GM18507 (cell line): Measurements from ENCODE around the gene COL4A2.

Experiments
- DNase-seq: peaks from one replicate; pipeline ENCODE4 v3.0.0; 2011; ENCODE audit warnings: low read depth; ENCODE audit not compliant: insufficient read length; ENCODE audit errors: extremely low spot score
- FAIRE-seq: peaks from 2 replicates; lab custom pipeline; 2011; peaks lifted over from hg19 to GRCh38; lab: Jason Lieb, UNC

COL4A2 gene

GRCh38 chr13:110408286-110408685 is 101.2 kb downstream of the COL4A2 start:
- DNase-seq (no peak), FAIRE-seq (no peak)

GRCh38 chr13:110409581-110409992 is 102.5 kb downstream of the COL4A2 start:
- no peak for DNase-seq
- no peak for FAIRE-seq

- FAIRE-seq (no peak), DNase-seq (no peak)
Measured at GRCh38 chr13:110410000-110410399, 102.9 kb downstream of the COL4A2 start.

- FAIRE-seq = no peak
- DNase-seq = no peak
Measured at GRCh38 chr13:110410936-110411687, 104.0 kb downstream of the COL4A2 start.

GRCh38 chr13:110411688-110412059 is 104.6 kb downstream of the COL4A2 start:
- FAIRE-seq = no peak

GRCh38 chr13:110412132-110412914 is 105.2 kb downstream of the COL4A2 start:
- DNase-seq (peak; percentile 71), FAIRE-seq (peak; percentile 96)

More at GRCh38 chr13:110411688-110412059, 104.6 kb downstream of the COL4A2 start:
- DNase-seq = no peak

- no peak for FAIRE-seq
Measured at GRCh38 chr13:110413016-110413675, 106.1 kb downstream of the COL4A2 start.

GRCh38 chr13:110413676-110414040 is 106.6 kb downstream of the COL4A2 start:
- DNase-seq (no peak), FAIRE-seq (no peak)

More at GRCh38 chr13:110413016-110413675, 106.1 kb downstream of the COL4A2 start:
- DNase-seq = no peak

- FAIRE-seq = no peak
- DNase-seq = no peak
Measured at GRCh38 chr13:110414283-110414682, 107.2 kb downstream of the COL4A2 start.

- no peak for DNase-seq
- FAIRE-seq = no peak
Measured at GRCh38 chr13:110414931-110415330, 107.8 kb downstream of the COL4A2 start.

- FAIRE-seq = no peak
- DNase-seq = no peak
Measured at GRCh38 chr13:110415669-110416068, 108.6 kb downstream of the COL4A2 start.

- DNase-seq (no peak), FAIRE-seq (no peak)
Measured at GRCh38 chr13:110416131-110417025, 109.3 kb downstream of the COL4A2 start.

- FAIRE-seq = no peak
Measured at GRCh38 chr13:110418944-110419343, 111.9 kb downstream of the COL4A2 start.

GRCh38 chr13:110419381-110419791 is 112.3 kb downstream of the COL4A2 start:
- FAIRE-seq = no peak
- no peak for DNase-seq

More at GRCh38 chr13:110418944-110419343, 111.9 kb downstream of the COL4A2 start:
- no peak for DNase-seq

- DNase-seq (no peak), FAIRE-seq (no peak)
Measured at GRCh38 chr13:110419946-110420345, 112.9 kb downstream of the COL4A2 start.

- no peak for FAIRE-seq
Measured at GRCh38 chr13:110420626-110421025, 113.5 kb downstream of the COL4A2 start.

GRCh38 chr13:110421061-110421460 is 114.0 kb downstream of the COL4A2 start:
- FAIRE-seq (no peak), DNase-seq (no peak)

More at GRCh38 chr13:110420626-110421025, 113.5 kb downstream of the COL4A2 start:
- no peak for DNase-seq

GRCh38 chr13:110421696-110422385 is 114.8 kb downstream of the COL4A2 start:
- FAIRE-seq (no peak), DNase-seq (no peak)
